MM.1S (cell line): ENCODE measurements around the gene TXLNA.

Experiments used
- CTCF ChIP-seq: fragments of 300-600 bp; sonication (generic); IDR thresholded peaks from 2 replicates; pipeline ENCODE4 v1.5.1; 2016; ENCODE audit warnings: antibody characterized with exemption, low read length, mixed read lengths
- EZH2 ChIP-seq: fragments of 300-600 bp; sonication (generic); optimal IDR thresholded peaks from 2 replicates; pipeline ENCODE3; 2017; ENCODE audit warnings: low read depth, mild to moderate bottlenecking, antibody characterized with exemption, low read length, mixed read lengths

- TF ChIP-seq CTCF, result no peak
- no peak for TF ChIP-seq EZH2
Measured at GRCh38 chr1:32178380-32179192, 889 bp upstream of the TXLNA start.
